Measurements from ENCODE around the gene COL4A2.

- TF ChIP-seq CTCF (IDR thresholded peaks at IDR 0.05) (no peak), POLR2A (IDR thresholded peaks at IDR 0.05) (no peak)
Observed at GRCh38 chr13:110465696-110466095, 158.6 kb downstream of the COL4A2 start.
